Measurements from ENCODE around the gene SLC22A16.

SLC22A16 gene

GRCh38 chr6:110408901-110409300, 67.5 kb downstream of the SLC22A16 start:
- DNase-seq (ENCODE audit: low read depth in 2 of 3, low spot score in 2 of 3), result no peak

- no peak for DNase-seq (ENCODE audit: low read depth in 2 of 3, low spot score in 2 of 3)
Observed at GRCh38 chr6:110404607-110405006, 71.8 kb downstream of the SLC22A16 start.

GRCh38 chr6:110401585-110402176, 74.7 kb downstream of the SLC22A16 start:
- DNase-seq (ENCODE audit: low read depth in 2 of 3, low spot score in 2 of 3), result no peak

- no peak for DNase-seq (ENCODE audit: low read depth in 2 of 3, low spot score in 2 of 3)
Observed at GRCh38 chr6:110400208-110400607, 76.2 kb downstream of the SLC22A16 start.

- no peak for DNase-seq (ENCODE audit: low read depth in 2 of 3, low spot score in 2 of 3)
Observed at GRCh38 chr6:110399219-110400071, 77.0 kb downstream of the SLC22A16 start.

GRCh38 chr6:110398778-110399177, 77.6 kb downstream of the SLC22A16 start:
- DNase-seq (ENCODE audit: low read depth in 2 of 3, low spot score in 2 of 3), result no peak

- DNase-seq (ENCODE audit: low read depth in 2 of 3, low spot score in 2 of 3), result no peak
Observed at GRCh38 chr6:110395221-110395620, 81.2 kb downstream of the SLC22A16 start.

- DNase-seq (ENCODE audit: low read depth in 2 of 3, low spot score in 2 of 3), result no peak
Observed at GRCh38 chr6:110394409-110394808, 82.0 kb downstream of the SLC22A16 start.

- DNase-seq (ENCODE audit: low read depth in 2 of 3, low spot score in 2 of 3), result no peak
Observed at GRCh38 chr6:110392727-110393126, 83.7 kb downstream of the SLC22A16 start.

- DNase-seq (ENCODE audit: low read depth in 2 of 3, low spot score in 2 of 3), result no peak
Observed at GRCh38 chr6:110390404-110390803, 86.0 kb downstream of the SLC22A16 start.

GRCh38 chr6:110389689-110390382, 86.6 kb downstream of the SLC22A16 start:
- no peak for DNase-seq (ENCODE audit: low read depth in 2 of 3, low spot score in 2 of 3)

- no peak for DNase-seq (ENCODE audit: low read depth in 2 of 3, low spot score in 2 of 3)
Observed at GRCh38 chr6:110387986-110388385, 88.4 kb downstream of the SLC22A16 start.

GRCh38 chr6:110385458-110385863, 91.0 kb downstream of the SLC22A16 start:
- no peak for DNase-seq (ENCODE audit: low read depth in 2 of 3, low spot score in 2 of 3)

- no peak for DNase-seq (ENCODE audit: low read depth in 2 of 3, low spot score in 2 of 3)
Observed at GRCh38 chr6:110378552-110378951, 97.9 kb downstream of the SLC22A16 start.

Measured in activated CD8-positive, alpha-beta memory T cell treated with anti-CD3 and anti-CD28 coated beads for 48 hours (primary cell).